Skeletal muscle satellite cell (primary cell): ENCODE results near the gene ASXL1. TPM values are rescaled to one million over a fixed set of nuclear protein-coding genes. Genes with fewer than 3 reads are reported as not detected.
"Not testable (repeated sequence)": the region's sequence is repeated elsewhere in the genome, so short reads cannot be mapped to it uniquely, and the experiment has no call there.

Experiments
- H3K27me3 ChIP-seq: 2 replicates; pipeline ENCODE4 v1.7.0; 2013; ENCODE audit warnings: low read length; ENCODE audit not compliant: control insufficient read depth, insufficient read depth
- H3K36me3 ChIP-seq: 2 replicates; pipeline ENCODE4 v1.7.0; 2013; ENCODE audit warnings: mild to moderate bottlenecking, control low read depth, low read length; ENCODE audit not compliant: insufficient read depth
- H3K4me1 ChIP-seq: 2 replicates; pipeline ENCODE4 v1.7.0; 2013; ENCODE audit warnings: low read length; ENCODE audit not compliant: control insufficient read depth, insufficient read depth
- H3K4me2 ChIP-seq: 2 replicates; pipeline ENCODE4 v1.7.0; 2013; ENCODE audit warnings: mild to moderate bottlenecking, low read length
- H3K4me3 ChIP-seq: 2 replicates; pipeline ENCODE4 v1.7.0; 2013; ENCODE audit warnings: low read length
- H3K9ac ChIP-seq: 2 replicates; pipeline ENCODE4 v1.7.0; 2013; ENCODE audit warnings: mild to moderate bottlenecking, low read depth, low read length, moderate library complexity
- H3K9me3 ChIP-seq: replicated peaks from 2 replicates; pipeline ENCODE4 v1.7.0; 2013; ENCODE audit warnings: mild to moderate bottlenecking, control low read depth, low read length
- total RNA-seq: library from RNA; depleted of rRNA; stranded (reverse); fragments of >200 nt; gene quantifications from 2 replicates; pipeline ENCODE4 v1.2.3, GENCODE V29; 2012; rRNA removed

The ASXL1 gene
- 29.9 and 34.5 TPM in 2 replicates for total RNA-seq

DNA sequence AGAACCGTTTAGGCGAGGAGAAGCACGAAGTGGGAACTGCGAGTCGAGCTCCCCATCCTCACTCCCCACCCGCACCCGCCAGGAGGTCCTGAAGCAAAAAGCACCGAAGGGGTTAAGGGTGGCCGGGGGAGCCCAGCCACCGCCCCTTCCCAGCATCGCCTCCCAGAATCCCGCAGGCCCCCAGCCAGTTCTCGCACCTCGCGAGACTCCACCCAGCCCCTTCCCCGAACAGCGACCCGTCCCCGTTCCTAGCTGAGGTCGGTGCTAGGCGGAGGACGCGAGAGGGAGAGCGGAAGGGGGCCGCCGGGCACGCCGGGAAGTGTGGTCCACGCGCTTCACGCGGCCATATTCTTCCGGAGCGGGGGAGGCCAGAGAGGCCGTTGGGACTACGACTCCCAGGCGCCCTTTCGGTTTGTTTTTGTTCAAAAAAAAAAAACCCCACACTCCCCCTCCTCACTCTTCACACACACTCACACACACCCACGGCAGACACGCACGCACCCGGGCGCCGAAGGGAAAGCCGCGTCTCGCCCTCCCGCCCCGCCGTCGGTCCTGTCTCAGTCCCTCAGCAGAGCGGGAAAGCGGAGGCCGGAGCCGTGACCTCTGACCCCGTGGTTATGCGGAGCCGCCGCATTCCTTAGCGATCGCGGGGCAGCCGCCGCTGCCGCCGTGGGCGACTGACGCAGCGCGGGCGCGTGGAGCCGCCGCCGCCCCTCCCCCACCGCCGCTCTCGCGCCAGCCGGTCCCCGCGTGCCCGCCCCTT is at the start of gene ASXL1:
ASXL1 (plus strand) TSS at position 463 of the 763 bp plus-strand sequence. CDS start 445 bp downstream, outside the sequence.
- peak within 1 kb of the TSS; percentile 95 for H3K4me3 ChIP-seq
- no peaks in the 10 kb centered on the region for H3K9me3 ChIP-seq
- H3K4me2 ChIP-seq, result peak within 1 kb of the TSS; percentile 96
- H3K4me1 ChIP-seq, result peaks cover 57% of the 10 kb centered on the region
- H3K36me3 ChIP-seq, result no peaks in the 10 kb centered on the region
- H3K9ac ChIP-seq, result peak within 1 kb of the TSS; percentile 97
- no peaks in the 10 kb centered on the region for H3K27me3 ChIP-seq

DNA sequence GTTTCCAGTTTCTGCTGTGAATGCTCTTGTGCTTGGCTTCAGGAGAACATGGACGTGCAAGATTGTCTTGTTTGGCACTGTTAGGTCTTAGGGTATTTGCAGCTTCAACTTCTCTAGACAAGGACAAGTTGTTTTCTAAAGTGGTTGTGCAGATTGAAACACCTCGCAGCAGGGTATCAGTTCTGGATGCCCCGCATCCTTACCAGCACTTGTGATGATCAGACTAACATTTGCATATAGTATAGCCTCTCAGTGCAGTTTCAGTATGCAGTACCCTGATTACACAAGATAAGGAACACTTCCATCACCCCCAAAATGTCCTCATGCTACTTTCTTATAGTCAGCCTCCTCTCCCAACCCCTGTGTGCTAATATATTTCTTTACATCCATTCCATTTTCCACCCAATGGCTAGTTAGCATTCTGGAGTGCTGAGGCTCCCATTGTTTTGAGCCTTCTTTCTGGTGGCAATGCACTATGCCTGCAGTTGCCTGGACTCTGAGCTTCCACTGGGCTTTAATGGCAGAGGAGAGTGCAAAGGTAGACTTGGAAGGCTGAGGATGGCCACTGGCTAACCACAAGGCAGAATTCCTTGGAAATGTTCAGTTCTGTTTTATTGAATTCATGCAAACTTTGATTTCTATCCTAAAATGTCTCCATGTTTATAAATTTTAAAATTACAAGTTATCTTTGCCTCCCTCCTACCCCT is 45.3 kb upstream of the ASXL1 start:
- Histone ChIP-seq H3K36me3 (peaks cover 27% of the 10 kb centered on the region), H3K4me3 (no peak overlapping the region), H3K4me2 (no peak overlapping the region)

DNA sequence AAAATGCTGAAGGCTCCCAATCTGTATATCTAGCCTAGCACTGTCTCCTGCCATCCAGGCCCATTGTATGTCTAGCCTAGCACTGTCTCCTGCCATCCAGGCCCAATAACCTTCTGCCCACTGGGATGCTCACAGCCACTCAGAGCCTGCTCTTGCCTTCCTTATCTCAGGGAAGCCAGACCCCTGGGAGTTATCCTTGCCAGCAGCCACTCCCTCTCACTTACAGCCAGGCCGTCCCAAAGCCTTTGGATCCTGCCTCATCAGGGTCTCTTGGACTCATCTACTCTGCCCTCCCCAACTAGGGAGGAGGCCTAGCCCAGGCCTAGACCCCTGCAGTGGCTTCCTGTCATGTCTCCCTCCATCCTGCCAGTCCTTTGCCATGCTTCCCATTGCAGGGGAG is 43.4 kb upstream of the ASXL1 start:
- no peak overlapping the region for H3K4me2 ChIP-seq
- peaks cover 5% of the 10 kb centered on the region for H3K4me1 ChIP-seq
- H3K9me3 ChIP-seq, result no peaks in the 10 kb centered on the region
- no peak overlapping the region for H3K9ac ChIP-seq
- no peak overlapping the region for H3K4me3 ChIP-seq
- no peaks in the 10 kb centered on the region for H3K27me3 ChIP-seq
- H3K36me3 ChIP-seq, result peaks cover 27% of the 10 kb centered on the region

More for the DNA sequence above, 45.3 kb upstream of the ASXL1 start:
- H3K4me1 ChIP-seq, result peaks cover 5% of the 10 kb centered on the region
- H3K9me3 ChIP-seq, result no peaks in the 10 kb centered on the region
- H3K9ac ChIP-seq, result no peak overlapping the region
- H3K27me3 ChIP-seq, result no peaks in the 10 kb centered on the region

- Histone ChIP-seq H3K9me3 (no peaks in the 10 kb centered on the region), H3K36me3 (peaks cover 21% of the 10 kb centered on the region), H3K4me2 (no peak overlapping the region), H3K27me3 (no peaks in the 10 kb centered on the region), H3K4me1 (peaks cover 5% of the 10 kb centered on the region), H3K9ac (no peak overlapping the region), H3K4me3 (no peak overlapping the region)
These were observed 42.7 kb upstream of the ASXL1 start for GRCh38 chr20:32315399-32315798.

DNA sequence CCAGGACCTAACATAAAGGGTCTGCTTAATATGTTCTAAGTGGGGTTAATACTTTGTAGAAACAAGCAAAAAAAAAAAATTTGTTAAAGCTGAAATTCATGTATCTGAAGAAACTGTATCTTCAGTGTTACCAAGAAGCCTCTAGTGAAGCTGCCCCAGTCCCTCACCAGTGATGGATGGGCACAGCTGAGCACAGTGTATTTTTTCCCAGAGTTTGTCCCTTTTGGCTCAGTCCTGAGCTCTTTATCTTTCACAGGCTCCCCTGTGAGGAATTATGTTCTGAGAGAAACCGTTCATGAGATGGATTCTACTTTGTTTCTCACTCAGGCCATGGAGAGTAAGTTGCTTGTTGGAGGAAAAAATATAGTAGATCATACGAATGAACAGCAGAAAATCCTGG is 42.2 kb upstream of the ASXL1 start:
- Histone ChIP-seq H3K4me2 (no peak overlapping the region), H3K9ac (no peak overlapping the region), H3K27me3 (no peaks in the 10 kb centered on the region), H3K36me3 (peaks cover 17% of the 10 kb centered on the region), H3K9me3 (no peaks in the 10 kb centered on the region), H3K4me3 (no peak overlapping the region), H3K4me1 (peaks cover 5% of the 10 kb centered on the region)

DNA sequence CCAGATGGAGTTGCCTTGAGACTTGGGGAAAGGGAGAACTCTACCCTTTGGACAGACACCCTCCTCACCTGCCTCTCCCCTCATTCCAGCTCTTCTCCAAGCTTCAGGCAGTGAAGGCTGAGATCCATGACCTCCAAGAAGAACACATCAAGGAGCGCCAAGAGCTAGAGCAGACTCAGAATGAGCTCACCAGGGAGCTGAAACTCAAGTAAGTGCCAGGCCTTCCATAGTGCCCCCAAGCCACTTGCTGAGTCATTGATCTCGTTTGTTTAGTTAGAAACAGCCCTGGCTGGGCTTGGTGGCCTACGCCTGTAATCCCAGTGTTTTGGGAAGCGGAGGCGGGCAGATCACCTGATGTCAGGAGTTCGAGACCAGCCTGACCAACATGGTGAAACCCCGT is 41.5 kb upstream of the ASXL1 start:
- no peaks in the 10 kb centered on the region for H3K27me3 ChIP-seq
- H3K36me3 ChIP-seq, result peaks cover 17% of the 10 kb centered on the region
- H3K4me1 ChIP-seq, result peaks cover 5% of the 10 kb centered on the region
- H3K9me3 ChIP-seq, result no peaks in the 10 kb centered on the region
- no peak overlapping the region for H3K4me3 ChIP-seq
- no peak overlapping the region for H3K4me2 ChIP-seq
- no peak overlapping the region for H3K9ac ChIP-seq

DNA sequence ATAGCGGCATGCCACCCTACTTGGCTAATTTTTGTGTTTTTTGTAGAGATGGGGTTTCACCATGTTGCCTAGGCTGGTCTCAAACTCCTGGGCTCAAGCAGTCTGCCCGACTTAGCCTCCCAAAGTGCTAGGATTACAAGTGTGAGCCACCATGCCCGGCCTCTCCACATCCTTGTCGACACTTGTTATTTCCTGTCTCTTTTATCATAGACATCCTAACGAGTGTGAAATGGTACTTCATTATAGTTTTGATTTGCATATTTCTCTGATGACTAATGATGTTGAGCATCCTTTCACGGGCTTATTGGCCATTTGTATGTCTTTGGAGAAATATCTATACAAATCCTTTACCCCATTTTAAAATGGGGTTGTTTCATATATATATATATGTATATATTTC is 39.0 kb upstream of the ASXL1 start:
- H3K4me3 ChIP-seq, result no peak overlapping the region
- H3K9ac ChIP-seq, result no peak overlapping the region
- H3K4me1 ChIP-seq, result peaks cover 5% of the 10 kb centered on the region
- H3K36me3 ChIP-seq, result peaks cover 14% of the 10 kb centered on the region
- H3K9me3 ChIP-seq, result no peaks in the 10 kb centered on the region
- no peaks in the 10 kb centered on the region for H3K27me3 ChIP-seq
- H3K4me2 ChIP-seq, result no peak overlapping the region

GRCh38 chr20:32320305-32320704 is 37.8 kb upstream of the ASXL1 start:
- no peaks in the 10 kb centered on the region for H3K9me3 ChIP-seq
- H3K4me1 ChIP-seq, result peaks cover 8% of the 10 kb centered on the region
- H3K4me3 ChIP-seq, result no peak overlapping the region
- no peak overlapping the region for H3K4me2 ChIP-seq
- no peak overlapping the region for H3K9ac ChIP-seq
- H3K36me3 ChIP-seq, result peaks cover 14% of the 10 kb centered on the region
- no peaks in the 10 kb centered on the region for H3K27me3 ChIP-seq

DNA sequence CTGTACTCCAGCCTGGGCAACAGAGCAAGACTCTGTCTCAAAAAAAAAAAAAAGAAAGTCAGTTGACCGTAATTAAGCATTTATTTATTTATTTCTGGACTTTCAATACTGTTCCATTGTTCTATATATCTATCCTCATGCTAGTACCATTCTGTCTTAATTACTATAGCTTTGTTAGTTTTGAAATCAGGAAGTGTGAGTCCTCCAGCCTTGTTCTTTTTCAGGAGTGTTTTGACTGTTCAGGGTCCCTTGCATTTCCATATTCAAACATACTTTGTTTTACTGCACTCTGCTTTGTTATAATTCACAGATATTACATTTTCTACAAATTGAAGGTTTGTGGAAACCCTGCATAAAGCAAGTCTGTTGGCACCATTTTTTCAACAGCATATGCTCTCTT is 36.7 kb upstream of the ASXL1 start:
- Histone ChIP-seq H3K27me3 (no peaks in the 10 kb centered on the region), H3K4me3 (no peak overlapping the region), H3K36me3 (peaks cover 12% of the 10 kb centered on the region), H3K4me2 (no peak overlapping the region), H3K9me3 (no peaks in the 10 kb centered on the region), H3K9ac (no peak overlapping the region), H3K4me1 (peaks cover 17% of the 10 kb centered on the region)

GRCh38 chr20:32322260-32322659 is 35.9 kb upstream of the ASXL1 start:
- not testable (repeated sequence) for H3K9me3 ChIP-seq, H3K27me3 ChIP-seq, H3K4me3 ChIP-seq, H3K36me3 ChIP-seq, H3K9ac ChIP-seq, H3K4me2 ChIP-seq
- peaks cover 21% of the 10 kb centered on the region for H3K4me1 ChIP-seq

DNA sequence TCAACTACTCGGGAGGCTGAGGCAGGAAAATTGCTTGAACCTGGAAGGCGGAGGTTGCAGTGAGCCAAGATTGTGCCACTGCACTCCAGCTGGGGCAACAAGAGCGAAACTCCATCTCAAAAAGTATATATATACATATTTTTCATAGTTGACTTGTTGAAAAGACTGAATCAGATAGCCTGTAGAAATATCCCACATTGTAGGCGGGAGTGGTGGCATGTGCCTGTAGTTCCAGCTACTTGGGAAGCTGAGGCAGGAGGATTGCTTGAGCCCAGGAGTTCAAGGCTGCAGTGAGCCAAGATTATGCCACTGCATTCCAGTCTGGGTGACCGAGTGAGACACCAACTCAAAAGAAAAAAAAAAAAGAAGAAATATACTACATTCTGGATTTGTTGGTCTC is 34.4 kb upstream of the ASXL1 start:
- H3K36me3 ChIP-seq, H3K27me3 ChIP-seq, H3K9ac ChIP-seq, H3K4me2 ChIP-seq, H3K4me3 ChIP-seq, H3K9me3 ChIP-seq: not testable (repeated sequence)
- peaks cover 25% of the 10 kb centered on the region for H3K4me1 ChIP-seq
